Omental fat pad (tissue), 4 donors: Measurements from ENCODE around the gene ZSWIM5. TPM values are rescaled to one million over a fixed set of nuclear protein-coding genes. Genes with fewer than 3 reads are reported as not detected.
"Not testable (repeated sequence)": the region's sequence is repeated elsewhere in the genome, so short reads cannot be mapped to it uniquely, and the experiment has no call there.

Experiments used
- ATAC-seq: fragments of 150-250 bp; one replicate; pipeline ENCODE4 v1.9.1; 2016; ENCODE audit warnings: mild to moderate bottlenecking, moderate library complexity; ENCODE audit not compliant: low FRiP score
- DNase-seq: peaks from one replicate; pipeline ENCODE4 v3.0.0-alpha.2; 2019; ENCODE audit warnings: low spot score
- total RNA-seq, 4 donors: library from RNA; depleted of rRNA; stranded (reverse); fragments of >200 nt; gene quantifications; one replicate each; pipeline ENCODE4 v1.1.0, GENCODE V29; 2016
- TF ChIP-seq, protein P1 (sequence below), 3 donors: fragments of 450-650 bp; IDR thresholded peaks; one replicate each; pipeline ENCODE4 v1.5.1; 2016 to 2017; ENCODE audit warnings: antibody characterized with exemption in 3 of 3, mild to moderate bottlenecking in 3 of 3, moderate library complexity in 2 of 3

ZSWIM5 gene
- total RNA-seq, 4 donors from 2014 or later, result 0.48 to 1.5 (median 0.88) TPM

DNA sequence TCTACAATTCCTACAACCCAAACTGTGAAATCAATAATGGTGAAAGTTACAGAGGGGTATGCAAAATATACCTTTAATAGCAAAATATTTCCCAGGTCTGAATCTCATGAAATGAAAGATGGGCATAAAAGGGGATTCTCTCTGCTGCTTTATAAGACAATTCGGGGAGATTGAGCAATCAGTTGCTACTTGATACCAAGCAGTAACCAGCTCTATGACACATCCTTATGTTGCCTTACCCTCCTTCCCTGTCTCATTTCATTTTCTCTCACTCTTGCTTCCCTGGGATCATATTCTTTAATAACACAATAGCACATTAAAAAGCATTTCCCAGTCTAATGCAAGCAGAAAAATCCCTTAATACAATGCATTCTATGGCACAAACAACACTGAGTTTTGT, 29.0 kb downstream of the ZSWIM5 start:
- TF ChIP-seq, protein P1, sequence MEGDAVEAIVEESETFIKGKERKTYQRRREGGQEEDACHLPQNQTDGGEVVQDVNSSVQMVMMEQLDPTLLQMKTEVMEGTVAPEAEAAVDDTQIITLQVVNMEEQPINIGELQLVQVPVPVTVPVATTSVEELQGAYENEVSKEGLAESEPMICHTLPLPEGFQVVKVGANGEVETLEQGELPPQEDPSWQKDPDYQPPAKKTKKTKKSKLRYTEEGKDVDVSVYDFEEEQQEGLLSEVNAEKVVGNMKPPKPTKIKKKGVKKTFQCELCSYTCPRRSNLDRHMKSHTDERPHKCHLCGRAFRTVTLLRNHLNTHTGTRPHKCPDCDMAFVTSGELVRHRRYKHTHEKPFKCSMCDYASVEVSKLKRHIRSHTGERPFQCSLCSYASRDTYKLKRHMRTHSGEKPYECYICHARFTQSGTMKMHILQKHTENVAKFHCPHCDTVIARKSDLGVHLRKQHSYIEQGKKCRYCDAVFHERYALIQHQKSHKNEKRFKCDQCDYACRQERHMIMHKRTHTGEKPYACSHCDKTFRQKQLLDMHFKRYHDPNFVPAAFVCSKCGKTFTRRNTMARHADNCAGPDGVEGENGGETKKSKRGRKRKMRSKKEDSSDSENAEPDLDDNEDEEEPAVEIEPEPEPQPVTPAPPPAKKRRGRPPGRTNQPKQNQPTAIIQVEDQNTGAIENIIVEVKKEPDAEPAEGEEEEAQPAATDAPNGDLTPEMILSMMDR (IDR thresholded peaks at IDR 0.05), result no peak
- DNase-seq (no peak), ATAC-seq (no peak)

DNA sequence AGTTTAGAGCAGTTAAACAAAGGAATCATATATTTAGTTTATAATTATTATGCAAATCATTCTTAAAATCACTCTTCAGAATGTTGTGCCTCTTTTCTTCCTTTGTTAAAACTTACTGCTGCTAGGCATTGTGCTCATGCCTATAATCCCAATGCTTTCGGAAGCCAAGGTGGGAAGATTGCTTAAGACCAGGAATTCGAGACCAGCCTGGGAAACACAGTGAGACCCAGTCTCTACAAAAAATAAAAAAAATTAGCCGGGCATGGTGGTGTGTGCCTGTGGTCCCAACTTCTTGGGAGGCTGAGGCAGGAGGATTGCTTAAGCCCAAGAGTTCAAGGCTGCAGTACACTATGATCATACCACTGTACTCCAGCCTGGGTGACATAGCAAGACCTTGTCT, 33.6 kb downstream of the ZSWIM5 start:
- ATAC-seq, result no peak
- TF ChIP-seq, protein P1 (IDR thresholded peaks at IDR 0.05), result no peak
- no peak for DNase-seq

DNA sequence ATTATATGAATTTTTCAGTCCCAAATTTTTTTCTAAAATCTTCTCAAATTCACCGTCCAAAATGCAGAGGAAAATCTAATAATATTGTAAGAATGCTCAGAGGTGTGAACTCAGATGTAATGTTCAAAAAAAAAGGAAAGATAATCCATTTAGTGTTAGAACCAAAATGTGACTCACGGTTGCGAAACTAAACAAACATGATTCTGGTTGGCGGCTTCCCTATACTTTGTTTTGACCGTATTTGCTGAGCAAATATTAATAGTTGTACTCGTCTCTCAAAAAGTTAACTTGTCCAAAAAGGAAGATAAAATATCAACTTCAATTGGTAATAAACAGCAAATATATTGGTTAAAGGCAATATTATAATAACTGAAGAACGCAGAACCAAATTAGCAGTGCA, 34.4 kb downstream of the ZSWIM5 start:
- no peak for DNase-seq
- ATAC-seq, result no peak
- TF ChIP-seq, protein P1 (IDR thresholded peaks at IDR 0.05), result no peak

DNA sequence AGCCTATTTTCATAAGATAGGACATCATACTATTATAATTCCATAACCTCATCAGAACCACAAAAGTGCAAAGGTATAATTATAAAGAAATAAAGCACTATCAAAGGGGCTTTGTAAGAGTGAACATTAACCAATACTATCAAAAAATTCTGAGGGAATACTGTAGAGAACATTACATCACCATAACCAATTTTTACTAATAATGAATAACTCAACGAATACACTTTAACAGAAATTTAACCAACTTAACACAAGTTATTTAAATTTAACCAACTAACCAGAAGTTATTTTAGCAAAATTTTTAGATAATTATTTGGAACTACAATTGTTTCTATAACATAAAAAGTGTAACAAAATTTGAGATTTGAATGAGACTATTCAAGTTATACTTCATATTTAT, 34.8 kb downstream of the ZSWIM5 start:
- no peak for ATAC-seq
- no peak for DNase-seq
- TF ChIP-seq, protein P1 (IDR thresholded peaks at IDR 0.05), result no peak

DNA sequence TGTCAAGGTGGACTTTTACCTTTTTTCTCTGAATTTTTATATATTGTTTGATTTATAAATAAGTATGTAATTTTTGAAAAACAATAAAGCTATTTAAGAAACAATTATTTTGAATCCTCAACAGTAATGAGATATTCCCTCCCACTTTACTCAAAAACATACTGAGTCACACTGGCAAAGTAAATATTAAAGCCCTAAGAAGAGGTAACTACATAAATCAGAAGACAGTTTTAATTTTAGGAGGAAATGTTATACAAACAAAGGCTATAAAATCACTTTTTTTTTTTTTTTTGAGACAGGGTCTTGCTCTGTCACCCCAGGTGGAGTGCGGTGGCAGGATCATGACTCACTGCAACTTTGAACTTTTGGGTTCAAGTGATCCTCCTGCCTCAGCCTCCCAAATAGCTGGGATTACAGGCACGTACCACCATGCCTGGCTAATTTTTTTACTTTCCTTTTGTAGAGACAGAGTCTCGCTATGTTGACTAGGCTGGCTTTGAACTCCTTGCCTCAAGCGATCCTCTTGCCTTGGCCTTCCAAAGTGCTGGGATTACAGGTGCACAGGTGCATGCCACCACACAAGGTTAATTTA, 36.2 kb downstream of the ZSWIM5 start:
- no peak for DNase-seq
- TF ChIP-seq, protein P1 (IDR thresholded peaks at IDR 0.05), result no peak
- ATAC-seq, result no peak

DNA sequence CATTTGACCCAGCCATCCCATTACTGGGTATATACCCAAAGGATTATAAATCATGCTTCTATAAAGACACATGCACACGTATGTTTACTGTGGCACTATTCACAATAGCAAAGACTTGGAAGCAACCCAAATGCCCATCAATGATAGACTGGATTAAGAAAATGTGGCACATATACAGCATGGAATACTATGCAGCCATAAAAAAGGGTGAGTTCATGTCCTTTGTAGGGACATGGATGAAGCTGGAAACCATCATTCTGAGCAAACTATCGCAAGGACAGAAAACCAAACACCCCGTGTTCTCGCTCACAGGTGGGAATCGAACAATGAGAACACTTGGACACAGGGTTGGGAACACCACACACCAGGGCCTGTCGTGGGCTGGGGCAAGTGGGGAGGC, 38.5 kb downstream of the ZSWIM5 start:
- not testable (repeated sequence) for ATAC-seq, DNase-seq

DNA sequence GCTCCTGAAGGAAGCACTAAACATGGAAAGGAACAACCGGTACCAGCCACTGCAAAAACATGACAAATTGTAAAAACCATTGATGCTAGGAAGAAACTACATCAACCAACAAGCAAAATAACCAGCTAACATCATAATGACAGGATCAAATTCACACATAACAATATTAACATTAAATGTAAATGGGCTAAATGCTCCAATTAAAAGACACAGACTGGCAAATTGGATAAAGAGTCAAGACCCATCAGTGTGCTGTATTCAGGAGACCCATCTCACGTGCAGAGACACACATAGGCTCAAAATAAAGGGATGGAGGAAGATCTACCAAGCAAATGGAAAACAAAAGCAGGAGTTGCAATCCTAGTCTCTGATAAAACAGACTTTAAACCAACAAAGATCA, 42.1 kb downstream of the ZSWIM5 start:
- ATAC-seq, result not testable (repeated sequence)

DNA sequence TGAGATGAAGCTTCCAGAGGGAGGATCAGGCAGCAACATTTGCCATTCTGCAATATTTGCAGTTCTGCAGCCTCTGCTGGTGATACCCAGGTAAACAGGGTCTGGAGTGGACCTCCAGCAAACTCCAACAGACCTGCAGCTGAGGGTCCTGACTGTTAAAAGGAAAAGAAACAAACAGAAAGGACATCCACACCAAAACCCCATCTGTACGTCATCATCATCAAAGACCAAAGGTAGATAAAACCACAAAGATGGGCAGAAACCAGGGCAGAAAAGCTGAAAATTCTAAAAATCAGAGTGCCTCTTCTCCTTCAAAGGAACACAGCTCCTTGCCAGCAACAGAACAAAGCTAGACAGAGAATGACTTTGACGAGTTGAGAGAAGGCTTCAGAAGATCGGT, 43.3 kb downstream of the ZSWIM5 start:
- ATAC-seq, DNase-seq: not testable (repeated sequence)

More for the DNA sequence above, 42.1 kb downstream of the ZSWIM5 start:
- DNase-seq, result not testable (repeated sequence)

DNA sequence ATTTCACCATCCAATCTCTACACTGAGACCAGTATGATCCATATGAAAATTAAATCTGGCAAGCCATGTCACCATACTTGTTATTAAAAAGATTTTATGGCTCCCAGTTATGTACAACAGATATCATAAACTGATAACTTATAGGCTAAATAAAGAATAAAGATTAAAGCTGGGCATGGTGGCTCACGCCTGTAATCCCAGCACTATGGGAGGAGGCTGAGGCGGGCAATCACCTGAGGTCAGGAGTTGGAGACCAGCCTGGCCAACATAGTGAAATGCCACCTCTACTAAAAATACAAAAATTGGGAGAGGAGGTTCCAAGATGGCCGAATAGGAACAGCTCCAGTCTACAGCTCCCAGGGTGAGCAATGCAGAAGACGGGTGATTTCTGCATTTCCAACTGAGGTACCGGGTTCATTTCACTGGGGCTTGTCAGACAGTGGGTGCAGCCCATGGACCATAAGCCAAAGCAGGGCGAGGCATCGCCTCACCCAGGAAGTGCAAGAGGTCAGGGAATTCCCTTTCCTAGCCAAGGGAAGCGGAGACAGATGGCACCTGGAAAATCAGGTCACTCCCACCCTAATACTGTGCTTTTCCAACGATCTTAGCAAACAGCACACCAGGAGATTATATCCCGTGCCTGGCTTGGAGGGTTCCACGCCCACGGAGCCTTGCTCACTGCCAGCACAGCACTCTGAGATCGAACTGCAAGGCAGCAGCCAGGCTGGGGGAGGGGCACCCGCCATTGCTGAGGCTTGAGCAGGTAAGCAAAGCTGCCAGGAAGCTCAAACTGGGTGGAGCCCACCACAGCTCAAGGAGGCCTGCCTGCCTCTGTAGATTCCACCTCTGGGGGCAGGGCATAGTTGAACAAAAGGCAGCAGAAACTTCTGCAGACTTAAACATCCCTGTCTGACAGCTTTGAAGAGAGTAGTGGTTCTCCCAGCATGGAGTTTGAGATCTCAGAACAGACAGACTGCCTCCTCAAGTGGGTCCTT, 44.1 kb downstream of the ZSWIM5 start:
- not testable (repeated sequence) for DNase-seq, ATAC-seq
